HG03378 (cell line): ENCODE data around the gene TFAP2B.
A peak's percentile ranks its signal among the peaks of the same experiment; 100 is the strongest.

Experiments used
- ATAC-seq: cut with Tn5 transposase; IDR thresholded peaks from one replicate; pipeline ENCODE4 v1.9.1; 2021; ENCODE audit warnings: mild to moderate bottlenecking, moderate library complexity; ENCODE audit not compliant: unreplicated experiment

TFAP2B gene

DNA sequence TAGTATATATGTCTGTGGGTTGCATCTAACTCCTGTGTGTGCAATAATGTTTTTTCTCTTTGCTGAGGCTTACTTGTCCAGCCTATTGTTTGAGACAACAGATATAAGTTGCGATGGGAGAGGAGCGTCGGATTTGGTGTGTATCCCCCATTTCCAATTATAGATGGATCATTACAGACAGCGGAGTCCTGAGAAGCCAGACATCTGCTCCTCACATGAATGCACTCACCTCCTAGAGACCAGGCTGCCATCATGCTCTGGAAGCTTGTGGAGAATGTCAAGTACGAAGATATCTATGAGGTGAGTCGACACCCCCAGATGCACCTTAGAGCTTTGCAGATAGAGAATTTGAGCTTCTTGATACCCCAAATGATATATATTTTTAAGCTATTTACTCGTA is at the start of gene TFAP2B:
TFAP2B (plus strand) TSS at position 199 of the 400 bp plus-strand sequence; CDS start at position 220, 21 bp downstream.
- ATAC-seq, result no peak

GRCh38 chr6:50778696-50779095 is 40.0 kb upstream of the TFAP2B start:
- no peak for ATAC-seq

DNA sequence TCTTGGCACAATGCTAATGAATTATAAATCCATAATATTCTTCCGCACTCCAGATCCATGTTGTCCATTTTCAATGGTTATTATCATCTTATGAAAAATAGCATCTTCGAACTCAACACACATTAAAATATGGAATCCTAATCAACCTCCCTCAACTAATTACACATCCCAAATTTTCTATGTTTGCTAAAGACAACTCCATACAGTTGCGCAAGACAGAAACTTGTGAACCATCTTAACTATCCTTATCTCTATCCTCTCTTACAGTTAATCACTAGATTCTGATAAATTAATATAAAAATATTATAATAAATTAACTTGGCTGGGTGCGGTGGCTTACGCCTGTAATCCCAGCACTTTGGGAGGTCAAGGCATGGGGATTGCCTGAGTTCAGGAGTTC is 38.3 kb upstream of the TFAP2B start:
- ATAC-seq, result no peak

DNA sequence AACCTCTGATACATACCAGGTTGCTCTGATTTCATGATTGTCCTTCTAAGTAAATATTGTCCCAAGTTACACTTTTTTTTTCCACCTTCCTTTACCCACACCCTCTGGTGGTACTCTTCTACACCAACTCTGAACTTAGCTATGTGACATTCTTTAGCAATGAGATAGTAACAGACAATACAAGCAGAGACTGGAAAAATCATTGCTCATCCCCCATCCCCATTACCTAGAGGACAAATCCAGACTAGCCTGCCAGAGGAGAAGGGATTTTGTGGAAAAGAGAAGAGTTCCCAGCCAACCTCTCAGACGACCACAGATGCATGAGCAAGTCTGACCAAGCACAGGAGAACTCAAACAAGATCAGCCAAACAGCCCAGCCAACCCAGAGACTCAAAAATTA is 32.8 kb upstream of the TFAP2B start:
- no peak for ATAC-seq

DNA sequence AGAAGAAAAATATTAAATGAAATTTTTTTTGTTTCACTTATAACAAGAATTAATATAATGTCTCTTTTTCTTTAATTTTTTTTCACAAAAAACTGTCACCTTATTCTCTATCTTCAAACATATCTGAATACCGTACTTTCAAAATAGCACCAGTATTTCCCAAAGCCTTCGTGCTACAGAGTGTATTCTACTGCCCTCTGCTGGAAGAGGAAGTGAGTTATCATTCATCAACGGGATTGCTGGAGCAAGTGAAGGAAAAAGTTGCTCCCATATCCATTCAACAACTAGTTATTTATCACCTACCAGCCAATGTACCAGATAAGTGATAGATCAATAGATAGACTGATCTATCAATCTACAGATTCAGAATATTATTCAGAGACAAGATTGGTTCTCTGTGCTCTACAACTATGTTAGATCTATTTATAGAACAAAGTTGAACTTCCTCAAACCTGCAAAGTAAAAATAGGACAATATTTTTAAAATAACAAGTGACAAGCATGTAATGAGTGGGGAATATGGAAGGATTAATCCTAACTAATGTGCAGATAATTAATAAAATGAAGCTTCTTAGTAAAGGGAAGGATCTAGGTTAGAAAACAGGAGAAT is 26.7 kb upstream of the TFAP2B start:
- ATAC-seq, result peak; percentile 80

DNA sequence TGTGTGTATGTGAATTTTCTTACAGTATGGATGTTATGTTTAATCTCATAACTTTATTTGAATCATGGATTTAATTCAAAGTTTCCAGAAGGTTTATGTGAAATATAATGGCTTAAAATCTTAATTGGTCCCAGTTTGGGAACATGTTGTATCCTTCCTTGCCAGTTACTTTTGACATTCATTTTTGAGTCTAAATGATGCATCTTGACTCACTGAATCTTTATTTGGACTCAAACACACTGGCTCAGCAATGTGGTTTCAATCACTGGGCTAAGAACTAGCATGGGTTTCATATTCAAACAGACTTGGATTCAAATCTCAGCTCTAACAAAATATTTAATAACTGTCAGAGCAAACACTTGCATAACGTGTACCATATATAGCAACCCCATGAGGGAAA is 25.9 kb upstream of the TFAP2B start:
- ATAC-seq, result no peak

DNA sequence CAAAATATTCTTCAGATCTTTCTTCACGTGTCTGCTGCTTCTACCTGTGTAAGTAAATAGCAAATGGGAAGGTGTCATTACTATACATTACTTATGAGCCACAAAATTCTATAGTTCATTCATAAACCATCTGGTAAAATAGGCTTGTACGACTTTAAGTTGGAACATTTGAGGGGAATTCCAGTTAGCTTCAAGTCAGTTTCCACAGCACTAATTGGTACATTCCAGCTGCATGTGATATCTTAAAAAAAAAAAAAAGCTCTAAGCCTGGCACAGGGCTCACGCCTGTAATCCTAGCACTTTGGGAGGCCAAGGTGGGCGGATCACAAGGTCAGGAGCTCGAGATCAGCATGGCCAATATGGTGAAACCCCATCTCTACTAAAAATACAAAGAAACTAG is 23.1 kb upstream of the TFAP2B start:
- no peak for ATAC-seq

- ATAC-seq, result no peak
These were observed 14.4 kb upstream of the TFAP2B start for GRCh38 chr6:50804283-50804682.

DNA sequence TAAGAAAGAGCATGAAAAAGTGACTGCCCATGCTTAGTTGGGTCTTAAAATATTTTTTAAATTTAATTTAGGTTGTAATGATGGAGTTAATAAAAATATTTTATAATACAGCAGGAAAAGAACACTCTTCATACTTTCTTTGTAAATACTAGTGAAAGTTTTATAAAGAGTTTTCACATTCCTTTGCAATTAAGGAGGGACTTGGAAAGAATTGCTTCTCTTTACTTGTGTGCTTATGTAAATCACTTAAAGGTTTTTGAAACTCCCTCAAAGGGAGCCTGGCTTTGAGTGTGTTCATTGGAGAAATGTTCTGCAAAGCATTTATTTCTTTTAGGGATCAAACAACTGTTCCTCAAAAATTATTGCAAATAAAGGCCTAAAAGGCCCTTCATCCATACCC is 11.6 kb upstream of the TFAP2B start:
- ATAC-seq, result no peak

GRCh38 chr6:50815436-50816114 is 3.1 kb upstream of the TFAP2B start:
- ATAC-seq, result peak; percentile 40

DNA sequence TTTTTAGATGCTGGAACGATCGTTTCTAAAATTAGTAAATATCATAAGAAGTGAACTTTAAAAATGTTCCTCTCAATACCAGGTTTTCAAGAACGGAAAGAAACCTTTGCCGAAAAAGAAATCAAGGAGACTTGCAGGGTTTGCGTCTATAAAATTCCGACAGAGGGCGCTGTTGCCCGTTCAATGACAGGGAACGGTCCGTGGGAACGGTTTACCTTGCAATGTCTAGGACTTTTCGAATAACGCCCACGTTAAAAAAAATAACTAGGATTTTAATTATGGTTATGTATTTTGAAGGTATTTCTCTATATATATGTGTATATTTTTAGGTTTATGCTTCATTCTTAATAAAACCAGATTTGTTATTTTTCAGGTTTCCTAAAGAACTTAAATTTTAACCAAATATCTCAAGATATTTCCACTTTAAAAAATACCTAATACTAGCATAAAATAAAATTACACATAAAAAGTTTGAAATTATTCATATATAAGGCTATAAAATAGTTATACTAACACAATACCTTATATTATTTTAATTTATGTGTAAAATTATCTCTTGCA is 2.5 kb upstream of the TFAP2B start:
- peak; percentile 71 for ATAC-seq

GRCh38 chr6:50816947-50817645 is 1.6 kb upstream of the TFAP2B start:
- ATAC-seq, result no peak

GRCh38 chr6:50817646-50817950 is 1.1 kb upstream of the TFAP2B start:
- no peak for ATAC-seq

DNA sequence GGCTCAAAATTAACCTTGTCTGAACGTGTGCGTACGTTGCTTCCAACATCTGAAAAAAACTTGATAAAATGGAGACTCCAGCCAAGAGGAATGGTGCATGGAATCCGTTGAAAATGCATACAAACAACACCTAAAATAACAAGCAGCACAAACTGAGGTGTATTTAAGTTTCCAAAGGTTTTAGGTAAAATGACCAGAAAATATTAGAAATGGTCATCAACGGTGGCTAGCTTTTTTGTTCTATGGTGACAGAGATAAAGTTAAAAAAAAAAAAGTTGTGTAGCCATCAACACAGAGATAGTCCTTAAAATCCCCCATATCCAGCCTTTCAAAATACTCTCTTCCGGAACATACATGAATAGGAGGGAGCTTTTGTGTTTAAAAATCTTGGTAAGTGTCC is 651 bp upstream of the TFAP2B start:
- no peak for ATAC-seq

DNA sequence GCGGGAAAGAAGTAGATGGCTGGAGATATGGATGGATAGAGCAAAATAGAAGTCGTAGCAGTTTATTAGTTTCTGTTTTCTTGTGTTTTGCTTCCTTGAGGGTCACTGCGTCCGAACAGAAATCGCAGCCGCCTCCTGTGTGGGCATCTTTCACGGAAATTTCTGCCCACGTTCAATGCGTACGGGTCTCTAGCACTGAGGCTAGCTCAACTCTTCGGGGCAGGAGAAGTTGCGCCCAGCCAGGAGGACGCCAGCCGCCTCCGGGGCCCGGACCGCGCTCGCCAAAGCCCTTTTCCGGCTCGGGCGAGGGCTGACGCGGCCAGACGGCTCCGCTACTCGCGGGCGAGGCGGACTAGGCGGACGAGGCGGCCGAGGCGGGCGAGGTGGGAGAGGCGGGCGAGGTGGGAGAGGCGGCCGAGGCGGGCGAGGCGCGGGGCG is 814 bp downstream of the TFAP2B start:
- no peak for ATAC-seq

DNA sequence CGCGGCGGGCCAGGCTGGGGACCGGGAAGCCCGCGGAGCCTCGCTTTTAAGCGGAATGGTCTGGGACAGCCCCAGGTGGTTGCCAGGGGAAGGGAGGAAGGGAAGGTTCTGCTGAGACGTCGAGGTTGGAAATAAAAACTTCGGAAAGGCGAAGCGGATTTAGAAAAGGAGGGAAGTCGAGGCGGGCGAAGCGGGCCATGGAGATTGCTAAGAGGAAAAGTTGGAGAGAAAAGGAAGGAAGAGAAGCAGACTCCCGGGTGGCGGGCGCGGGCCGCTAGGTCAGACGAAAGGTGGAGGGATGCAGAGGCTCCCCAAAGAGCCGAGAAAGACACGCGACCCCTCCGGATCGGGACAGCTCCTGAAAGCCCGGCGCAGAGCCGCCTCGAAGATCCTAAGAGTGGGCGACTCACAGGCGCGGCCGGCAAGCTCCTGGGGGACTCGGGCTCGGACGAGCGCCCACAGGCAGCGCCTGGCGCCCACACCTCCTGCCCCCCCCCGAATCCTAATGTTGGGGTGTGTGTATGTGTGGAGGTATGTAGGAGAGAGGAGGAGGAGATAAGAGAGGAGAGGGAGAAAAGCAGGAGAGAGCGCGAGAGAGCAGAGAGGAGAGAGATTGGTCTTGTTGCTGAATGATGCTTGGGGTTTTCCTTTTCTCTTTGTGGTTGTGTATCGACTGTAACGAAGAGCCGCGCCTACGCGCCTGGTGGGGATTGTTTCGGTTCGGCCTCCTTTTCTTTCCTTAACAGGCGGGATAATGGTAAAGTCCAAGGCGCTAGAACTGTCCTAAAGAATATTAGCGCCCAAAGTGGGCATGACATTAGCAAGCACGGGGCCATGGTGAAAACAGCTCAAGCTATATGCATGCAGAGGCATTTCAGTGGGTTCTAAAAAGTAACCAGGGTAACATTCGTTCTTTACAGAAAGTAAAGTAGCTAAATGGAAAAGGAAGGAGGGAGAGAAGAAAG is 1.5 kb downstream of the TFAP2B start:
- peak; percentile 45 for ATAC-seq

GRCh38 chr6:50820869-50821264 is 2.2 kb downstream of the TFAP2B start:
- ATAC-seq, result no peak

DNA sequence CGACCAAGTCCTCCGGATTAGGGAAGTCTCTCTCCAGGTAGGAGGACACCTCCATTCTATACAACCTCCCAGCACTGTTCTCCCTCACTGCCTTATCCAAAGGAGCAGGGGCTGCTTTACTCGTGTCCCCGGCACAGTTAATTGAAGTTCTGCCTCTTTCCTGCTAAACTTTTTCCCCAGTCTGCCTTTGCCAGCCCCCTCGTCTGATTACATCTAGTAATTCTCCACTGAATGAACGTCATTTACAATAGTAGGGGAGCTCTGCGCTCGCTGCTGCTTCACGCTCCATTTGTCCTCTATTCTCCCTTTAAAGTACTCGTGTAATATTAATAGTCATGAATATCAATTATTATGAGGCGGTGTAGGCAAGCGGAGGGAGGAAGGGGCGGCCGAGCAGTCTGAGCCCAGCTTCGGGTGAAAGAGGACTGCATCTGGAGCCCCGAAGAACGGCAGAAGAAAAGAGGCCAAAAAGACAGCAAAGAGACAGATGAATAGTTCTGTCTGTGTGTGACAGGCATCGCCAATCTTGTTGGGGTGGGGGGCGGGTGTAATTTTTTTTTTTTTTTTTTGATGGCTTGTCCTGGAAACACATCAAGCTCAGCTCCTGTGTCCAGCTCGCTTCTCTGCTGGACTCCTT is 2.9 kb downstream of the TFAP2B start:
- ATAC-seq, result no peak

DNA sequence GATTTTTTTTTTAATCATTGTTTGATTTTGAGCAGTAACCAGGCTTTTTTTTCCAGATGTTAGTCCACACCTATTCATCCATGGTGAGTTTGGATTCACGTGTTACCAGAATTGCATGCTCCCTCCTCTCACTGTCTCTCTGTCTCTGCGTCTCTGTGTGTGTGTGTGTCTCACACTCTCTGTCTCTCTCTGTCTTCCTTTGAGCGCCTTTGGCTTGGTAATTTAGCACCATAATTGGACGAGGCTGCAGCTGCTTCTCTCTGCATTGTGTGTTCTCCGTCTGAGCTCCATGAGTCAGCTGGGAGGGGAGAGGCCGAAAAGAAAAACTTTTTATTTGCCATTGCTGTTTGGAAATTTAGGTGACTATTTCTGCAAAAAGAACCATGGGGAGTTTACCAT is 3.4 kb downstream of the TFAP2B start:
- no peak for ATAC-seq
